IMR-90 (cell line): ENCODE measurements around the gene FMO2. TPM values are rescaled to one million over a fixed set of nuclear protein-coding genes. Genes with fewer than 3 reads are reported as not detected.

Source experiments
- ATAC-seq: fragments of 200-7000 bp; cut with Tn5 transposase; 2 replicates; pipeline ENCODE4 v1.9.1; 2020; ENCODE audit warnings: low read depth, mild to moderate bottlenecking, moderate library complexity
- BruUV-seq: library from RNA; stranded (reverse); fragments of 400-500 nt; replicated peaks from 2 replicates; lab custom pipeline; 2021; lab: Mats Ljungman, UMichigan
- CTCF ChIA-PET: fragments of 300-600 bp; formaldehyde crosslinking; extraction: SDS; loops from one replicate; lab custom pipeline; 2021; ENCODE audit warnings: antibody characterized with exemption; lab: Yijun Ruan, JAX
- POLR2A ChIA-PET: fragments of 300-600 bp; sonication (Branson Sonifier 250); formaldehyde crosslinking; loops from one replicate; lab custom pipeline; 2022; ENCODE audit warnings: antibody characterized with exemption; ENCODE audit not compliant: unreplicated experiment; lab: Charles Lee
- DNase-seq: peaks from one replicate; pipeline ENCODE4 v3.0.0; 2013
- H2AFZ ChIP-seq: replicated peaks from 2 replicates; pipeline ENCODE3; 2013; ENCODE audit warnings: low read length, mild to moderate bottlenecking; ENCODE audit not compliant: poor library complexity
- H2AK5ac ChIP-seq: 2 replicates; pipeline ENCODE4 v1.6.1; 2013; ENCODE audit warnings: low read depth, low read length, inconsistent platforms
- H2AK9ac ChIP-seq: replicated peaks from 2 replicates; pipeline ENCODE3; 2013; ENCODE audit warnings: mild to moderate bottlenecking, low read depth, low read length, moderate library complexity; ENCODE audit not compliant: poor library complexity
- H2BK120ac ChIP-seq: 2 replicates; pipeline ENCODE4 v1.6.1; 2013; ENCODE audit warnings: low read depth, low read length, inconsistent platforms
- H2BK15ac ChIP-seq: 3 replicates; pipeline ENCODE4 v1.6.1; 2013; ENCODE audit warnings: low read depth, low read length, inconsistent platforms
- H2BK20ac ChIP-seq: 2 replicates; pipeline ENCODE4 v1.6.1; 2013; ENCODE audit warnings: low read depth, mild to moderate bottlenecking, inconsistent platforms, low read length, moderate library complexity
- H2BK5ac ChIP-seq: 2 replicates; pipeline ENCODE4 v1.6.1; 2013; ENCODE audit warnings: mild to moderate bottlenecking, low read depth, low read length, inconsistent platforms; ENCODE audit not compliant: poor library complexity, severe bottlenecking
- H3K14ac ChIP-seq: replicated peaks from 2 replicates; pipeline ENCODE4 v1.6.1; 2013; ENCODE audit warnings: low read depth, low read length, inconsistent platforms
- H3K18ac ChIP-seq: 2 replicates; pipeline ENCODE4 v1.6.1; 2013; ENCODE audit warnings: low read depth, low read length, control low read depth
- H3K23ac ChIP-seq: 2 replicates; pipeline ENCODE4 v1.6.1; 2013; ENCODE audit warnings: low read depth, low read length, inconsistent platforms
- H3K27ac ChIP-seq: 2 replicates; pipeline ENCODE4 v1.5.1; 2013; ENCODE audit warnings: mild to moderate bottlenecking, control low read depth, low read length; ENCODE audit not compliant: insufficient read depth
- H3K27me3 ChIP-seq: 2 replicates; pipeline ENCODE4 v1.6.1; 2013; ENCODE audit warnings: low read length; ENCODE audit not compliant: control insufficient read depth, insufficient read depth
- H3K36me3 ChIP-seq: 2 replicates; pipeline ENCODE4 v1.6.1; 2013; ENCODE audit warnings: low read length, mixed read lengths; ENCODE audit not compliant: control insufficient read depth, insufficient read depth
- H3K4ac ChIP-seq: 2 replicates; pipeline ENCODE4 v1.6.1; 2013; ENCODE audit warnings: low read depth, low read length, inconsistent platforms
- H3K4me1 ChIP-seq: 2 replicates; pipeline ENCODE4 v1.6.1; 2013; ENCODE audit warnings: low read length, mixed read lengths; ENCODE audit not compliant: control insufficient read depth, insufficient read depth
- H3K4me2 ChIP-seq: 2 replicates; pipeline ENCODE4 v1.6.1; 2013; ENCODE audit warnings: low read depth, mild to moderate bottlenecking, control low read depth, low read length, moderate library complexity
- H3K4me3 ChIP-seq: 2 replicates; pipeline ENCODE4 v1.5.1; 2013; ENCODE audit warnings: low read depth, mild to moderate bottlenecking, control low read depth, low read length, moderate library complexity; ENCODE audit not compliant: insufficient read depth
- H3K56ac ChIP-seq: 2 replicates; pipeline ENCODE4 v1.6.1; 2013; ENCODE audit warnings: low read length, inconsistent platforms; ENCODE audit not compliant: insufficient read depth; ENCODE audit errors: extremely low read depth
- H3K79me1 ChIP-seq, 2 experiments: 2 replicates each; pipeline ENCODE4 v1.6.1; 2013; ENCODE audit warnings: low read length in 2 of 2, inconsistent platforms in 1 of 2, low read depth in 1 of 2
- H3K9ac ChIP-seq: 2 replicates; pipeline ENCODE4 v1.6.1; 2013; ENCODE audit warnings: low read depth, low read length, control low read depth
- H3K9me1 ChIP-seq: 2 replicates; pipeline ENCODE4 v1.6.1; 2013; ENCODE audit warnings: low read length, inconsistent platforms; ENCODE audit not compliant: insufficient read depth
- H3K9me3 ChIP-seq: 2 replicates; pipeline ENCODE4 v1.6.1; 2013; ENCODE audit warnings: low read length; ENCODE audit not compliant: control insufficient read depth, insufficient read depth
- H4K20me1 ChIP-seq: 2 replicates; pipeline ENCODE4 v1.6.1; 2013; ENCODE audit warnings: low read length, inconsistent platforms; ENCODE audit not compliant: insufficient read depth
- H4K5ac ChIP-seq: 2 replicates; pipeline ENCODE4 v1.6.1; 2013; ENCODE audit warnings: mild to moderate bottlenecking, low read depth, low read length, control low read depth
- H4K8ac ChIP-seq, 2 experiments: 2 replicates each; pipeline ENCODE4 v1.6.1; 2013; ENCODE audit warnings: low read depth in 2 of 2, low read length in 2 of 2, control low read depth in 1 of 2, inconsistent platforms in 1 of 2
- H4K91ac ChIP-seq: 2 replicates; pipeline ENCODE4 v1.6.1; 2013; ENCODE audit warnings: low read depth, low read length, inconsistent platforms; ENCODE audit not compliant: insufficient read depth
- BHLHE40 ChIP-seq: fragments of 150-350 bp; IDR thresholded peaks from 2 replicates; pipeline ENCODE4 v1.6.1; 2016; ENCODE audit warnings: mild to moderate bottlenecking, low read depth, low read length
- CEBPB ChIP-seq: IDR thresholded peaks from 2 replicates; pipeline ENCODE4 v1.6.1; 2012; ENCODE audit warnings: low read depth, low read length, improper control_type of control experiment
- MXI1 ChIP-seq: IDR thresholded peaks from 2 replicates; pipeline ENCODE4 v1.6.1; 2012; ENCODE audit warnings: low read depth, mild to moderate bottlenecking, low read length, moderate library complexity, borderline replicate concordance
- NFE2L2 ChIP-seq: fragments of 150-350 bp; IDR thresholded peaks from 2 replicates; pipeline ENCODE4 v1.6.1; 2016; ENCODE audit warnings: low read depth, mild to moderate bottlenecking, low read length
- POLR2A ChIP-seq: IDR thresholded peaks from 2 replicates; pipeline ENCODE4 v1.6.1; 2012; ENCODE audit warnings: mild to moderate bottlenecking, low read depth, low read length
- WGBS, 2 experiments: methylation state at CpG; one replicate each; pipeline versions ENCODE4 v1.1.5 to v1.1.7; 2013; ENCODE audit warnings: missing lambda C conversion rate in 2 of 2; ENCODE audit not compliant: insufficient read length in 1 of 2; ENCODE audit errors: extremely low coverage in 2 of 2; 5-methylcytosine and 5-hydroxymethylcytosine counted together
- dilution Hi-C: fragments of 300-500 bp; cut with HindIII; formaldehyde crosslinking; loops from one replicate; pipeline ENCODE4 v1.14.3; 2018; ENCODE audit warnings: low sequenced_read_pairs; ENCODE audit not compliant: unreplicated experiment
- in situ Hi-C: fragments of 300-500 bp; cut with MboI; formaldehyde crosslinking; loops from 3 replicates; pipeline ENCODE4 v1.14.3; 2019; ENCODE audit warnings: low sequenced_read_pairs, inconsistent platforms, mixed read lengths
- intact Hi-C: fragments of 100-400 bp; cut with micrococcal nuclease; formaldehyde crosslinking; loops from 2 replicates; pipeline ENCODE4 v1.10.0; 2022
- polyA plus RNA-seq, 3 experiments: library from polyadenylated mRNA; depleted of rRNA; stranded (reverse); fragments of >200 nt; gene quantifications; 2 replicates each; pipeline ENCODE4 v1.2.3, GENCODE V29; 2012; ENCODE audit warnings: low replicate concordance in 1 of 3
- total RNA-seq: library from RNA; depleted of rRNA; stranded (reverse); fragments of >200 nt; gene quantifications from 2 replicates; pipeline ENCODE4 v1.2.3, GENCODE V29; 2012

Gene FMO2
- total and polyA plus RNA-seq, 2 of the 4 experiments (the other 2 are of a cell fraction), result under 0.01 to 0.05 TPM

- Histone ChIP-seq H3K4me3 (no peak overlapping the region), H3K4me1 (no peaks in the 10 kb centered on the region; the same call in 1 of the 2 replicates), H3K4me2 (no peak overlapping the region), H3K18ac (peak overlapping the region; percentile 85), H4K8ac (peak overlapping the region in 1 of 2 experiments; percentile 64; a peak in 1 of 4 replicates), H2AFZ (no peak overlapping the region), H3K79me1 (no peaks in the 10 kb centered on the region), H4K20me1 (no peaks in the 10 kb centered on the region), H3K4ac (peak overlapping the region; percentile 77; the same call in 1 of the 2 replicates), H2AK9ac (no peak overlapping the region), H3K9ac (no peak overlapping the region), H3K9me3 (no peaks in the 10 kb centered on the region), H4K91ac (no peak overlapping the region), H3K9me1 (no peaks in the 10 kb centered on the region), H3K56ac (no peak overlapping the region), H3K14ac (peak overlapping the region; percentile 19; the same call in 1 of the 2 replicates), H2BK5ac (peak overlapping the region; percentile 58), H3K36me3 (no peaks in the 10 kb centered on the region), H2AK5ac (no peak overlapping the region), H3K27ac (peak overlapping the region; percentile 81; the same call in 1 of the 2 replicates), H2BK120ac (peak overlapping the region; percentile 59; the same call in 1 of the 2 replicates), H4K5ac (peak overlapping the region; percentile 73), H2BK15ac (no peak overlapping the region; the same call in 2 of the 3 replicates), H3K23ac (0 out of 2 replicates have a peak overlapping the region, but pooled peaks have one; percentile 61), H2BK20ac (peak overlapping the region; percentile 72), H3K27me3 (no peaks in the 10 kb centered on the region)
- dilution Hi-C loops (no loop called here), in situ Hi-C loops (no loop called here), intact Hi-C loops (loop anchor here (5.0 kb wide), 1 partner anchor 139 kb away; the partner anchor contains the start of gene FMO4)
- TF ChIP-seq MXI1, result no peak
- TF ChIP-seq CEBPB, result no peak
- TF ChIP-seq NFE2L2, result no peak
- no peak for TF ChIP-seq POLR2A
- no peak for TF ChIP-seq BHLHE40
- CTCF ChIA-PET, result interaction anchor here (0.8 to 1.6 kb wide), 3 partner anchors 10 to 54 kb away, joined by 3 read pairs; no protein-coding TSS in a partner anchor
- WGBS, 2 experiments, result no CpG with 5 or more reads among the region's 1 CpG
- no peak for DNase-seq
- BruUV-seq, result no TSS peak
- POLR2A ChIA-PET, result no interaction called here
- ATAC-seq, result peak; percentile 46
Observed at GRCh38 chr1:171173069-171173468, 12.0 kb upstream of the FMO2 start.
